ENCODE measurements around the gene TBXA2R. TPM values are rescaled to one million over a fixed set of nuclear protein-coding genes. Genes with fewer than 3 reads are reported as not detected.

Gene TBXA2R
- total RNA-seq, 1 donor = 4.3 TPM

DNA sequence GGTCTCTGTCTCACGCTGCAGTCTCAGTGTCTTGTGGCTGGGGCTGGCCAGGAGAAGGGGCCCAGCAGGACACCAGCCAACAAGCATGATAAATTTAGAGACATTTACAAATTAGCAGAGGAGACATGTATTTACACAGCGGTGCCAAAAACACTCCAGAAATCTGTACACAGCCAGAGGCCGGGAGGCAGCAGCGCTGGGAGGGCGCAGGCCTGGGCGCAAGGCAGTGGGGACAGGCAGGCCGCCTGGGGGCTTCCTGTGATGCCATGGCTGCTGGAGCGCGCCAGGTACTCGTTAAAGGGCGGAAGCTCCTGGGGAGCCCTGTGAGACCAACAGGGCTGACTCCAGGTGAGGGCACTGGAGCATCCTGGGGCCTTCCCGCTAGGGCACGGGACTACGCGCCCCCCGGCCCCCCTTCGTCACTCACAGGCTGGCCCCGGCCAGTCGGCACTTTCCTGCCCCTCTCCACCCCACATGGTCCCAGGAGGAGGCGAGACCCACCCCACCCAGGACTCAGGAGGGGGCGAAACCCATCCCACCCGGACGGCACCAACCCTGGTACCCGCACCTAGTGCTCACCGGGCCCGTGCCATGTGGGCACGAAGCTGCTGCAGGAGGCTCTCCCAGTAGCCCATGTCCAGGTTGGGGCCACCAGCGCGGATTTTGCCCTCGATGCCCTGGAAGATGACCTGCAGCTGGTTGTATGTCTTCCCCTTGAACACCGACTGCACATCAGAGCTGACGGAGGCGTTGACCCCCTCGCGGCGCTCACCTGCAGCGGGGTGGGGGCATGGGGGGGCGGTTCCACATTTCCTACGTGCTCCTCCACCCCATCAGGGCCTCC lies 7.4 kb upstream of the TBXA2R start:
- no peak overlapping the region for H3K4me3 ChIP-seq (ENCODE audit: low read depth, low read length)
- TF ChIP-seq, protein P1, sequence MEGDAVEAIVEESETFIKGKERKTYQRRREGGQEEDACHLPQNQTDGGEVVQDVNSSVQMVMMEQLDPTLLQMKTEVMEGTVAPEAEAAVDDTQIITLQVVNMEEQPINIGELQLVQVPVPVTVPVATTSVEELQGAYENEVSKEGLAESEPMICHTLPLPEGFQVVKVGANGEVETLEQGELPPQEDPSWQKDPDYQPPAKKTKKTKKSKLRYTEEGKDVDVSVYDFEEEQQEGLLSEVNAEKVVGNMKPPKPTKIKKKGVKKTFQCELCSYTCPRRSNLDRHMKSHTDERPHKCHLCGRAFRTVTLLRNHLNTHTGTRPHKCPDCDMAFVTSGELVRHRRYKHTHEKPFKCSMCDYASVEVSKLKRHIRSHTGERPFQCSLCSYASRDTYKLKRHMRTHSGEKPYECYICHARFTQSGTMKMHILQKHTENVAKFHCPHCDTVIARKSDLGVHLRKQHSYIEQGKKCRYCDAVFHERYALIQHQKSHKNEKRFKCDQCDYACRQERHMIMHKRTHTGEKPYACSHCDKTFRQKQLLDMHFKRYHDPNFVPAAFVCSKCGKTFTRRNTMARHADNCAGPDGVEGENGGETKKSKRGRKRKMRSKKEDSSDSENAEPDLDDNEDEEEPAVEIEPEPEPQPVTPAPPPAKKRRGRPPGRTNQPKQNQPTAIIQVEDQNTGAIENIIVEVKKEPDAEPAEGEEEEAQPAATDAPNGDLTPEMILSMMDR (IDR thresholded peaks at IDR 0.05; ENCODE audit: insufficient read depth, low read depth, low read length) = no peak
- DNase-seq (ENCODE audit: low read depth) = no peak

DNA sequence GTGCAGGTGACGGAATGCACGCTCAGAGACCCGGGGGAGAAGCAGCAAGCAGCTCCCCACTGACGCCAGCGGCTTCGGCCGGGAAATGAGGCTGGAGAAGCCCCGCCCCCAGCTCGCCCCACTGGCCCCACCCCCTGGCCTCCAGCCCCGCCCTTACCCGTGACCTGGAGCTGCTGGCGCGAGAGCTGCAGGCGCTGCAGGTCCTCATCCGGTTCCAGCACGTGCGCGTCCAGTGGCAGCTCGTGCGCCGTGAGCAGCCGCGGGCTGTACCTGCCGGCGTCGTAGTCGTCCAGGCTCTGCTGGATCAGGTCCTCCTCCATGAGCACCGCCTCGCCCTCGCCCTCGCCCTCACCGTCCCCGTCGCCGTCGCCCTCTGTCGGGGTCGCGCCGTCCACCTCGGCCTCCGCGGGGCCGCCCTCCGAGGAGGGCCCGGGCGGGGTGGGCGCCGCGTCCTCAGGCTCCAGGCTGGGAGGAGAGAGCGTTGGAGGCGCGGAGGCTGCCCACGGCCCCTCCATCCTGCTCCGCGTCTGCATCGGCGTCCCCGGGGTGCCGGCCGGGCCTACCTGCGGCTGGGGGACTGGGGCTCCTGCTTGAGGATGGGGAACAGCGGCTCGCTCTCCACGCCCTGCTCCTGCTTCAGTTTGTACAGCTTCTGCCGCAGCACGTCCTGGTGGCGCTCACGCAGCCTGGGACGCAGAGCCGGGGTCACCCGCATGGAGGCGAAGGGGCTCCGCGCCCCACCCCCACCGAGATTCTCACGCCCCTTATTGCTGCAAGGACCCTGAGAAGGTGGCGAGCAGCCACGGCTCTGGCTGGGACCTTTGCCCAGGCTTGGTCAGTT lies 6.4 kb upstream of the TBXA2R start:
- H3K4me3 ChIP-seq (ENCODE audit: low read depth, low read length) = no peak overlapping the region
- no peak for DNase-seq (ENCODE audit: low read depth)
- TF ChIP-seq, protein P1 (IDR thresholded peaks at IDR 0.05; ENCODE audit: insufficient read depth, low read depth, low read length) = no peak

DNA sequence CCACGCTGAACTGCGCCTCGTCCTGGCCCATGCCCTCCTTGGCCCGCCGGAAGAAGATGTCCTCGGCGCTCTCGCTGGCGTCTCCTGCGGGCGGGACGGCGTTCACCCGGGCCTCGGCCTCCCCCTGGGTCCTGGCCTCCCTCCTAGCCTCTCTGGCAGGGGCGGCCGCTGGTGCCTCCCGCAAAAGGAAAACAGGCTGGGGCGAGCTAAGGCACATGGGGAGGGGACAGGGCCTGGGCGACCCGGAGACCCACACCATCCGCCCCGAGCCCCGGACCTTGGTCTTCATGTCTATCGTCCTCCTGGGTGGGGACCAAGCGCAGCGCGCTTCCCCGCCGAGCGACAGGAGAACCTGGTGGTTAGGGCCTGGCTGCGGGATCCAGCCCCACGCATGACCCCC lies 5.7 kb upstream of the TBXA2R start:
- no peak for DNase-seq (ENCODE audit: low read depth)
- TF ChIP-seq, protein P1 (IDR thresholded peaks at IDR 0.05; ENCODE audit: insufficient read depth, low read depth, low read length) = no peak
- no peak overlapping the region for H3K4me3 ChIP-seq (ENCODE audit: low read depth, low read length)

DNA sequence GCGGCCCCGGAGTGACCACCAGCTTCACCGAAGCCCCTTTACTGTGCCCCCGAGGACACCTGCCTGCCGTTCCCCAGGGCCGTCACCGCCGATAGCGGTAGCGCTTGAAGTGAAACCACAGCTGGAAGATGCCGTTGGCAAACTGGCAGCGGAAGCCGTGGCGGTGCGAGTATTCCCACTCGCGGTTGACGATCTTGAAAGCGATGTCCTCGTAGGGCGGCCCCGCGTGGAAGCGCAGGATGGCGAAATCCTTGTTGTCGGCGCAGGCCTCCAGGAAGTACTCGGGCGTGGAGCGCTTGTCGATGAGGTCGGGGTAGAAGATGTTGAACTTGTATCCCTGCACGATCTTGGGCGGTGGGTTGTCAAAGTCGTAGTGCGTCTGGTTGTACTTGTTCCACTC lies 5.2 kb upstream of the TBXA2R start:
- H3K4me3 ChIP-seq (ENCODE audit: low read depth, low read length) = no peak overlapping the region
- no peak for DNase-seq (ENCODE audit: low read depth)
- TF ChIP-seq, protein P1 (IDR thresholded peaks at IDR 0.05; ENCODE audit: insufficient read depth, low read depth, low read length) = no peak

DNA sequence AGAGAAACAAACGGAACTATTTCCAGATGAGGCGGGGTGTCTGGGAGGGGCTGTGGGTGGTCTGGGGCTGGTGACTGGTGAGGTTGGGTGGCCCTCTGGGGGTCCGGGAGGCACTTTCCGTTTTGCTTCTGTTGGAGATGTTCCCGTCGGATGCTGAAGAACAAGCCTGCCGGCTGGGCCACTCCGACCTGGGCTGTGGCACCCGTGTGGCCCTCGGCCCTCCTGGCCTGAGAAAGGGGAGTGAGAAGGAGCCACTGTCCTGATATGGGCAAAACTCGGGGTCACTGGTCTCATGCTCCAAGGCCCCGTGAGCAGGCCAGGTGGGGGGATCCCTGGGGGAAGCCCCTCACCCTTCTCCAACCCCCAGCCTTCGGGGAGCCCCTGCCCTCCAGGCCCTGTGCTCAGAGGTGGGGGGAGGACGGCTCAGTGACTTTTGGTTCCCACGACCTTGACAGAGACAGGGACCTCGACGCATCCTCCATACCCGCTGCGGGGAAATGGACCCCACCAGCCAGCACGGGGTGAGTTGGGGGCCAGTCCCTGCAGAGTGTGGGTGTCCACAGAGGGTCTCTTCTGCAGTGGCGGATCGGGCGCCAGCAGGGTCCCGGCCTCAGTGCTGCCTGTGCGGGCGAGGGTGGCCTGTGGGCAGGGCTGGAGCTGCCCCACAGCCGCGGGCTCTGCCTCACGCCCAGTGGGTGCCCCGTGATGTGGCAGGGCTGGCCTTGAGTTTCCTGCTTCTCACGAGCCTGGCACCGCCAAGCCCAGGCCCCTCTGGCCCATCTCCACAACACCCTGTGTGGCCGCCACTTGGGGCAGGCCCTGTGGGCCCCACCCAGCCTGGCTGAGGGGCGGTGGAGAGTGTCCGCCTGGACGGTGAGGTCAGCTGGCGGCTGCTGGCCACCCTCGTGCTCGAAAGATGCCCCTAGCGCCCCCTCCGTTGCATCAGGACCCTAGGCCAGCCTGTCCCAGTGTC lies 4.4 kb upstream of the TBXA2R start:
- no peak overlapping the region for H3K4me3 ChIP-seq (ENCODE audit: low read depth, low read length)
- TF ChIP-seq, protein P1 (IDR thresholded peaks at IDR 0.05; ENCODE audit: insufficient read depth, low read depth, low read length) = no peak
- no peak for DNase-seq (ENCODE audit: low read depth)

All from fibroblast of villous mesenchyme (primary cell).